ENCODE data around the gene DDO. TPM values are rescaled to one million over a fixed set of nuclear protein-coding genes. Genes with fewer than 3 reads are reported as not detected.

Gene DDO
- total and polyA plus RNA-seq, 2 of the 8 experiments (the other 6 are each of a cell fraction or from before 2014, with no cell fraction given): not detected

- Histone ChIP-seq H2AFZ (ENCODE audit: low read length) (no peak overlapping the region), H4K8ac (ENCODE audit: extremely low read depth, insufficient read depth, low read length) (no peak overlapping the region), H3K27me3 (replicated peaks in 1 of 4; ENCODE audit: control insufficient read depth in 3 of 4, extremely low read depth in 1 of 4, insufficient read depth in 3 of 4, low read length in 3 of 4) (no peaks in the 10 kb centered on the region), H3K4me1 (replicated peaks in 1 of 4; ENCODE audit: control insufficient read depth in 3 of 4, insufficient read depth in 4 of 4, low read length in 3 of 4) (no peaks in the 10 kb centered on the region), H3K4ac (replicated peaks; ENCODE audit: insufficient read length, low read depth, low read length) (no peak overlapping the region), H2BK20ac (ENCODE audit: low read length) (no peak overlapping the region), H4K20me1 (replicated peaks in 1 of 2; ENCODE audit: control insufficient read depth in 1 of 2, insufficient read depth in 2 of 2, low read length in 2 of 2) (no peaks in the 10 kb centered on the region), H3K79me2 (ENCODE audit: control insufficient read depth in 1 of 2, insufficient read depth in 2 of 2, low read length in 2 of 2) (no peaks in the 10 kb centered on the region), H3K9me3 (ENCODE audit: insufficient read depth in 2 of 2, low read depth in 1 of 2, low read length in 1 of 2) (no peaks in the 10 kb centered on the region), H3K18ac (ENCODE audit: extremely low read depth, low read length) (no peak overlapping the region), H3K23me2 (ENCODE audit: low read depth, low read length) (no peaks in the 10 kb centered on the region), H3K23ac (ENCODE audit: insufficient read length) (no peak overlapping the region), H4K5ac (ENCODE audit: insufficient read length, low read depth, low read length) (no peak overlapping the region), H2BK5ac (ENCODE audit: low read depth, low read length) (no peak overlapping the region), H3K36me3 (ENCODE audit: control insufficient read depth in 2 of 4, insufficient read depth in 4 of 4, low read length in 3 of 4) (no peaks in the 10 kb centered on the region), H2BK15ac (ENCODE audit: low read length) (no peak overlapping the region), H3K4me2 (ENCODE audit: insufficient read depth in 1 of 2, low read depth in 2 of 2, low read length in 2 of 2) (no peak overlapping the region), H3K79me1 (ENCODE audit: low read depth, low read length) (no peaks in the 10 kb centered on the region), H3K56ac (replicated peaks; ENCODE audit: insufficient read length, low read depth, low read length) (no peak overlapping the region), H2AK5ac (ENCODE audit: low read depth, low read length) (no peak overlapping the region), H3K14ac (ENCODE audit: insufficient read length) (no peak overlapping the region), H3K4me3 (ENCODE audit: extremely low read depth in 1 of 4, insufficient read depth in 2 of 4, low read depth in 3 of 4, low read length in 4 of 4) (no peak overlapping the region), H3K9ac (replicated peaks in 1 of 4; ENCODE audit: extremely low read depth in 1 of 4, low read depth in 3 of 4, low read length in 3 of 4) (no peak overlapping the region), H4K91ac (replicated peaks; ENCODE audit: insufficient read length, low read length) (no peak overlapping the region), H3K27ac (ENCODE audit: low read depth, low read length) (no peak overlapping the region), H2BK120ac (replicated peaks; ENCODE audit: low read depth, low read length) (no peak overlapping the region), H2BK12ac (ENCODE audit: low read depth, low read length) (no peak overlapping the region)
- CTCF ChIA-PET (ENCODE audit: partially characterized antibody): no interaction called here
- no peak for DNase-seq (ENCODE audit: low read depth in 1 of 2, low spot score in 2 of 2)
- 71% methylated on average over 5 of the region's 5 CpGs; no CpG with 5 or more reads in 1 of the 2 experiments for WGBS, 2 experiments (ENCODE audit: extremely low coverage in 1 of 2, insufficient coverage in 1 of 2, insufficient read length in 1 of 2, insufficient replicate concordance in 2 of 2, low coverage in 1 of 2, low lambda C conversion rate in 2 of 2, missing lambda C conversion rate in 1 of 2)
- POLR2A ChIA-PET (ENCODE audit: partially characterized antibody): no interaction called here
- no peak for FAIRE-seq
- TF ChIP-seq KDM4A (IDR thresholded peaks at IDR 0.05; ENCODE audit: low read depth, low read length, severe bottlenecking) (no peak), RNF2 (IDR thresholded peaks at IDR 0.05; ENCODE audit: borderline replicate concordance, low read depth, low read length, missing control alignments, poor library complexity, severe bottlenecking) (no peak), SAP30 (IDR thresholded peaks at IDR 0.05; ENCODE audit: insufficient read depth, insufficient replicate concordance, low read length) (no peak), PHF8 (conservative IDR thresholded peaks at IDR 0.05; ENCODE audit: low read depth, low read length) (no peak), RBBP5 (IDR thresholded peaks at IDR 0.05; ENCODE audit: borderline replicate concordance, low read depth, low read length) (no peak), ZNF274 (IDR thresholded peaks at IDR 0.05; ENCODE audit: borderline replicate concordance, extremely low read depth, low read length) (no peak), KDM1A (IDR thresholded peaks at IDR 0.05; ENCODE audit: borderline replicate concordance, low read length) (no peak), CEBPB (IDR thresholded peaks at IDR 0.05; ENCODE audit: low read depth, low read length) (no peak), HDAC2 (IDR thresholded peaks at IDR 0.05; ENCODE audit: borderline replicate concordance in 1 of 2, low read depth in 2 of 2, low read length in 2 of 2) (no peak), USF2 (IDR thresholded peaks at IDR 0.05; ENCODE audit: low read length) (no peak), EP300 (IDR thresholded peaks at IDR 0.05; ENCODE audit: borderline replicate concordance in 1 of 2, low read depth in 2 of 2, low read length in 2 of 2) (no peak), BACH1 (IDR thresholded peaks at IDR 0.05; ENCODE audit: low read length) (no peak), CREB1 (IDR thresholded peaks at IDR 0.05) (no peak)
Observed at GRCh38 chr6:110439356-110439755, 24.0 kb upstream of the DDO start.
